Right cardiac atrium (tissue), 5 donors: ENCODE measurements around the gene NOP53. TPM values are rescaled to one million over a fixed set of nuclear protein-coding genes. Genes with fewer than 3 reads are reported as not detected.

Experiments
- polyA plus RNA-seq: library from polyadenylated mRNA; stranded (reverse); fragments of 200-250 nt; gene quantifications from one replicate; pipeline ENCODE4 v1.2.3, GENCODE V29; 2013
- total RNA-seq, 4 donors: library from RNA; stranded (reverse); fragmentation: NEBNext Ultra II Directional; extraction: Animal tissue kit (Norgen Biotek cat#: 25700); gene quantifications; one replicate each; pipeline ENCODE4 v1.2.1, GENCODE V29; 2021
- donor health status: healthy with polysubstance abuse.
- donor health status: DM: no; HTN: yes; CAD: no.
- donor health status: DM: no; HTN: no; CAD: no.
- donor health status: DM: no; HTN: yes; CAD: no; lungs with severe emphysema.
- donor health status: DM: yes; HTN: yes; CAD: no.

Gene NOP53
- total and polyA plus RNA-seq, 5 donors, result 191 to 322 (median 239) TPM

Other genes starting within 250 kb of the NOP53 start
- gene NAPA, start 230.5 kb upstream of the NOP53 start, total RNA-seq, result 100 to 1,000 TPM in 3 of 4 donors, 10 to 100 TPM in 1; 91.7 to 111 (median 105) TPM
- 102 TPM for gene NAPA, start 230.5 kb upstream of the NOP53 start, polyA plus RNA-seq
- gene ZNF541, start 172.4 kb upstream of the NOP53 start, total RNA-seq, result under 1 TPM in 1 of 4 donors, not detected in 3; 0.23 TPM
- 0.20 TPM for gene ZNF541, start 172.4 kb upstream of the NOP53 start, polyA plus RNA-seq
- gene BICRA, start 136.4 kb upstream of the NOP53 start, total RNA-seq, result 10 to 100 TPM in 2 of 4 donors, 1 to 10 TPM in 2; 9.7 to 13.6 (median 11.0) TPM
- 9.2 TPM for gene BICRA, start 136.4 kb upstream of the NOP53 start, polyA plus RNA-seq
- gene EHD2, start 32.1 kb upstream of the NOP53 start, total RNA-seq, result 10 to 100 TPM; 32.8 to 61.9 (median 49.1) TPM
- gene EHD2, start 32.1 kb upstream of the NOP53 start, polyA plus RNA-seq, result 34.8 TPM
- 1,000 to 10,000 TPM in 2 of 4 donors, 100 to 1,000 TPM in 2; 857 to 1,126 (median 1,037) TPM for gene SELENOW, start 33.2 kb downstream of the NOP53 start, total RNA-seq
- gene SELENOW, start 33.2 kb downstream of the NOP53 start, polyA plus RNA-seq, result 1,795 TPM
- not detected for gene TPRX1, start 59.0 kb downstream of the NOP53 start, total RNA-seq
- gene TPRX1, start 59.0 kb downstream of the NOP53 start, polyA plus RNA-seq, result not detected
- not detected for gene CRX, start 76.4 kb downstream of the NOP53 start, total RNA-seq
- not detected for gene CRX, start 76.4 kb downstream of the NOP53 start, polyA plus RNA-seq
- not detected for gene TPRX2, start 113.7 kb downstream of the NOP53 start, total RNA-seq
- gene TPRX2, start 113.7 kb downstream of the NOP53 start, polyA plus RNA-seq, result not detected
- gene SULT2A1, start 140.8 kb downstream of the NOP53 start, total RNA-seq, result not detected
- gene SULT2A1, start 140.8 kb downstream of the NOP53 start, polyA plus RNA-seq, result not detected
- not detected for gene BSPH1, start 246.6 kb downstream of the NOP53 start, total RNA-seq
- not detected for gene BSPH1, start 246.6 kb downstream of the NOP53 start, polyA plus RNA-seq
- gene ELSPBP1, start 249.1 kb downstream of the NOP53 start, total RNA-seq, result not detected
- not detected for gene ELSPBP1, start 249.1 kb downstream of the NOP53 start, polyA plus RNA-seq